ENCODE measurements around the gene METRN. TPM values are rescaled to one million over a fixed set of nuclear protein-coding genes. Genes with fewer than 3 reads are reported as not detected.
"Not testable (repeated sequence)": the region's sequence is repeated elsewhere in the genome, so short reads cannot be mapped to it uniquely, and the experiment has no call there.

METRN gene
- total and polyA plus RNA-seq, 5 donors from 2014 or later: 4.6 to 24.1 (median 16.6) TPM

- Histone ChIP-seq H3K36me3 (ENCODE audit: control insufficient read depth, insufficient read depth, low read length) (peaks cover 6% of the 10 kb centered on the region), H3K4me1 (ENCODE audit: control insufficient read depth, insufficient read depth, low read length, poor library complexity, severe bottlenecking) (peaks cover 16% of the 10 kb centered on the region), H3K9me3 (ENCODE audit: control insufficient read depth in 2 of 2, low read length in 2 of 2) (no peaks in the 10 kb centered on the region), H3K27ac (ENCODE audit: insufficient read depth, low read length, poor library complexity, severe bottlenecking) (no peak overlapping the region), H3K27me3 (ENCODE audit: control insufficient read depth, insufficient read depth, low read length) (no peaks in the 10 kb centered on the region), H3K4me3 (ENCODE audit: low read depth, low read length) (no peak overlapping the region)
- Mint-ChIP-seq H3K4me1 (peaks cover 0 to 17% (median 0%) of the 10 kb centered on the region in 4 donors), H3K36me3 (no peaks in the 10 kb centered on the region), H3K27me3 (no peaks in the 10 kb centered on the region), H3K4me3 (peak overlapping the region; percentile 72 to 84 (median 80)), H3K27ac (peak overlapping the region in 1 of 3 donors; percentile 43), H3K9me3 (peaks cover 0 to 2% (median 0%) of the 10 kb centered on the region in 7 donors)
- ATAC-seq (ENCODE audit: low read depth in 2 of 2) (no peak), DNase-seq (no peak)
These were observed 27.2 kb downstream of the METRN start for GRCh38 chr16:741986-742629.

- H3K27ac Mint-ChIP-seq; H3K27ac ChIP-seq (ENCODE audit: insufficient read depth, low read length, poor library complexity, severe bottlenecking); H3K9me3 ChIP-seq (ENCODE audit: control insufficient read depth in 2 of 2, low read length in 2 of 2); ATAC-seq (ENCODE audit: low read depth in 2 of 2); H3K9me3 Mint-ChIP-seq; H3K4me3 ChIP-seq (ENCODE audit: low read depth, low read length); H3K36me3 Mint-ChIP-seq; H3K27me3 Mint-ChIP-seq; H3K27me3 ChIP-seq (ENCODE audit: control insufficient read depth, insufficient read depth, low read length); DNase-seq; H3K36me3 ChIP-seq (ENCODE audit: control insufficient read depth, insufficient read depth, low read length): not testable (repeated sequence)
- H3K4me1 Mint-ChIP-seq: peaks cover 0 to 13% (median 0%) of the 10 kb centered on the region in 4 donors
- H3K4me3 Mint-ChIP-seq: peak overlapping the region in 1 of 4 donors; percentile 61
- H3K4me1 ChIP-seq (ENCODE audit: control insufficient read depth, insufficient read depth, low read length, poor library complexity, severe bottlenecking): peaks cover 16% of the 10 kb centered on the region
These were observed 28.0 kb downstream of the METRN start for GRCh38 chr16:742894-743293.

GRCh38 chr16:743794-744500 is 29.0 kb downstream of the METRN start:
- H3K4me1 Mint-ChIP-seq: peaks cover 0 to 11% (median 0%) of the 10 kb centered on the region in 4 donors
- no peaks in the 10 kb centered on the region for H3K36me3 Mint-ChIP-seq
- Histone ChIP-seq H3K27ac (ENCODE audit: insufficient read depth, low read length, poor library complexity, severe bottlenecking) (no peak overlapping the region), H3K36me3 (ENCODE audit: control insufficient read depth, insufficient read depth, low read length) (no peaks in the 10 kb centered on the region), H3K4me3 (ENCODE audit: low read depth, low read length) (no peak overlapping the region), H3K27me3 (ENCODE audit: control insufficient read depth, insufficient read depth, low read length) (no peaks in the 10 kb centered on the region), H3K9me3 (ENCODE audit: control insufficient read depth in 2 of 2, low read length in 2 of 2) (no peaks in the 10 kb centered on the region), H3K4me1 (ENCODE audit: control insufficient read depth, insufficient read depth, low read length, poor library complexity, severe bottlenecking) (peaks cover 16% of the 10 kb centered on the region)
- DNase-seq (no peak), ATAC-seq (ENCODE audit: low read depth in 2 of 2) (no peak)
- no peaks in the 10 kb centered on the region for H3K27me3 Mint-ChIP-seq
- no peak overlapping the region for H3K4me3 Mint-ChIP-seq
- no peak overlapping the region for H3K27ac Mint-ChIP-seq
- H3K9me3 Mint-ChIP-seq: peaks cover 0 to 2% (median 0%) of the 10 kb centered on the region in 7 donors

GRCh38 chr16:745739-746138 is 30.8 kb downstream of the METRN start:
- peaks cover 5% of the 10 kb centered on the region for H3K4me1 ChIP-seq (ENCODE audit: control insufficient read depth, insufficient read depth, low read length, poor library complexity, severe bottlenecking)
- no peak for DNase-seq
- H3K27me3 ChIP-seq (ENCODE audit: control insufficient read depth, insufficient read depth, low read length): no peaks in the 10 kb centered on the region
- Mint-ChIP-seq H3K36me3 (no peaks in the 10 kb centered on the region), H3K27ac (no peak overlapping the region), H3K9me3 (peaks cover 0 to 2% (median 0%) of the 10 kb centered on the region in 7 donors), H3K27me3 (no peaks in the 10 kb centered on the region), H3K4me3 (no peak overlapping the region), H3K4me1 (peaks cover 0 to 3% (median 0%) of the 10 kb centered on the region in 4 donors)
- no peaks in the 10 kb centered on the region for H3K36me3 ChIP-seq (ENCODE audit: control insufficient read depth, insufficient read depth, low read length)
- no peak for ATAC-seq (ENCODE audit: low read depth in 2 of 2)
- no peak overlapping the region for H3K4me3 ChIP-seq (ENCODE audit: low read depth, low read length)
- H3K27ac ChIP-seq (ENCODE audit: insufficient read depth, low read length, poor library complexity, severe bottlenecking): no peak overlapping the region
- H3K9me3 ChIP-seq (ENCODE audit: control insufficient read depth in 2 of 2, low read length in 2 of 2): no peaks in the 10 kb centered on the region

- H3K9me3 ChIP-seq (ENCODE audit: control insufficient read depth in 2 of 2, low read length in 2 of 2): no peaks in the 10 kb centered on the region
- ATAC-seq (ENCODE audit: low read depth in 2 of 2): no peak
- Mint-ChIP-seq H3K27ac (no peak overlapping the region), H3K4me3 (no peak overlapping the region), H3K4me1 (no peaks in the 10 kb centered on the region), H3K9me3 (peaks cover 0 to 2% (median 0%) of the 10 kb centered on the region in 7 donors), H3K27me3 (no peaks in the 10 kb centered on the region), H3K36me3 (no peaks in the 10 kb centered on the region)
- H3K27ac ChIP-seq (ENCODE audit: insufficient read depth, low read length, poor library complexity, severe bottlenecking): no peak overlapping the region
- H3K4me3 ChIP-seq (ENCODE audit: low read depth, low read length): no peak overlapping the region
- no peak for DNase-seq
- H3K27me3 ChIP-seq (ENCODE audit: control insufficient read depth, insufficient read depth, low read length): no peaks in the 10 kb centered on the region
- H3K4me1 ChIP-seq (ENCODE audit: control insufficient read depth, insufficient read depth, low read length, poor library complexity, severe bottlenecking): no peaks in the 10 kb centered on the region
- no peaks in the 10 kb centered on the region for H3K36me3 ChIP-seq (ENCODE audit: control insufficient read depth, insufficient read depth, low read length)
These were observed 31.7 kb downstream of the METRN start for GRCh38 chr16:746637-747036.

GRCh38 chr16:747978-748746 is 33.2 kb downstream of the METRN start:
- no peak for ATAC-seq (ENCODE audit: low read depth in 2 of 2)
- Histone ChIP-seq H3K27me3 (ENCODE audit: control insufficient read depth, insufficient read depth, low read length) (no peaks in the 10 kb centered on the region), H3K36me3 (ENCODE audit: control insufficient read depth, insufficient read depth, low read length) (no peaks in the 10 kb centered on the region), H3K9me3 (ENCODE audit: control insufficient read depth in 2 of 2, low read length in 2 of 2) (no peaks in the 10 kb centered on the region), H3K27ac (ENCODE audit: insufficient read depth, low read length, poor library complexity, severe bottlenecking) (no peak overlapping the region), H3K4me3 (ENCODE audit: low read depth, low read length) (no peak overlapping the region), H3K4me1 (ENCODE audit: control insufficient read depth, insufficient read depth, low read length, poor library complexity, severe bottlenecking) (no peaks in the 10 kb centered on the region)
- Mint-ChIP-seq H3K36me3 (no peaks in the 10 kb centered on the region), H3K4me3 (no peak overlapping the region), H3K27ac (no peak overlapping the region), H3K27me3 (no peaks in the 10 kb centered on the region), H3K9me3 (peaks cover 0 to 2% (median 0%) of the 10 kb centered on the region in 7 donors), H3K4me1 (no peaks in the 10 kb centered on the region)
- DNase-seq: no peak

GRCh38 chr16:749010-749409 is 34.1 kb downstream of the METRN start:
- Histone ChIP-seq H3K27ac (ENCODE audit: insufficient read depth, low read length, poor library complexity, severe bottlenecking) (no peak overlapping the region), H3K9me3 (ENCODE audit: control insufficient read depth in 2 of 2, low read length in 2 of 2) (no peaks in the 10 kb centered on the region), H3K4me3 (ENCODE audit: low read depth, low read length) (no peak overlapping the region), H3K27me3 (ENCODE audit: control insufficient read depth, insufficient read depth, low read length) (no peaks in the 10 kb centered on the region), H3K36me3 (ENCODE audit: control insufficient read depth, insufficient read depth, low read length) (no peaks in the 10 kb centered on the region), H3K4me1 (ENCODE audit: control insufficient read depth, insufficient read depth, low read length, poor library complexity, severe bottlenecking) (no peaks in the 10 kb centered on the region)
- Mint-ChIP-seq H3K4me3 (no peak overlapping the region), H3K4me1 (no peaks in the 10 kb centered on the region), H3K36me3 (no peaks in the 10 kb centered on the region), H3K9me3 (peaks cover 0 to 2% (median 0%) of the 10 kb centered on the region in 7 donors), H3K27me3 (no peaks in the 10 kb centered on the region), H3K27ac (no peak overlapping the region)
- no peak for DNase-seq
- ATAC-seq (ENCODE audit: low read depth in 2 of 2): no peak
